SJSA1 (cell line): Measurements from ENCODE around the gene ADAMTS2. TPM values are rescaled to one million over a fixed set of nuclear protein-coding genes. Genes with fewer than 3 reads are reported as not detected.
"Not testable (repeated sequence)": the region's sequence is repeated elsewhere in the genome, so short reads cannot be mapped to it uniquely, and the experiment has no call there.

Experiments used
- DNase-seq, 2 experiments: peaks; one replicate each; pipeline ENCODE4 v3.0.0-alpha.2; 2015 to 2020; ENCODE audit warnings: low spot score in 2 of 2, low read depth in 1 of 2
- H3K27ac ChIP-seq: fragments of 250-450 bp; sonication (Bioruptor Pico); 2 replicates; pipeline ENCODE4 v1.5.1; 2020; ENCODE audit warnings: mild to moderate bottlenecking, moderate library complexity
- H3K27me3 ChIP-seq: fragments of 250-450 bp; sonication (Bioruptor Pico); replicated peaks from 2 replicates; pipeline ENCODE4 v1.5.1; 2020; ENCODE audit warnings: mild to moderate bottlenecking, moderate library complexity
- H3K36me3 ChIP-seq: fragments of 250-450 bp; sonication (Bioruptor Pico); 2 replicates; pipeline ENCODE4 v1.5.1; 2020; ENCODE audit warnings: mild to moderate bottlenecking
- H3K4me1 ChIP-seq: fragments of 250-450 bp; sonication (Bioruptor Pico); replicated peaks from 2 replicates; pipeline ENCODE4 v1.6.1; 2021; ENCODE audit warnings: mild to moderate bottlenecking
- H3K4me3 ChIP-seq: fragments of 250-450 bp; sonication (Bioruptor Pico); 2 replicates; pipeline ENCODE4 v1.5.1; 2020; ENCODE audit warnings: mild to moderate bottlenecking
- H3K9me3 ChIP-seq: fragments of 250-450 bp; sonication (Bioruptor Pico); replicated peaks from 2 replicates; pipeline ENCODE4 v1.5.1; 2020; ENCODE audit warnings: mild to moderate bottlenecking
- total RNA-seq: library from RNA; depleted of rRNA; stranded (reverse); fragments of >200 nt; shearing (Covaris generic); gene quantifications from 2 replicates; pipeline ENCODE4 v1.2.3, GENCODE V29; 2014; rRNA removed

Gene ADAMTS2
- total RNA-seq, 1 experiment from 2014 or later: 4.9 TPM

GRCh38 chr5:179112469-179113142 is 232.7 kb downstream of the ADAMTS2 start:
- Histone ChIP-seq H3K9me3 (peaks cover 50% of the 10 kb centered on the region), H3K4me1 (no peaks in the 10 kb centered on the region), H3K4me3 (no peak overlapping the region), H3K27ac (no peak overlapping the region), H3K36me3 (no peaks in the 10 kb centered on the region), H3K27me3 (no peaks in the 10 kb centered on the region)
- no peak for DNase-seq

DNA sequence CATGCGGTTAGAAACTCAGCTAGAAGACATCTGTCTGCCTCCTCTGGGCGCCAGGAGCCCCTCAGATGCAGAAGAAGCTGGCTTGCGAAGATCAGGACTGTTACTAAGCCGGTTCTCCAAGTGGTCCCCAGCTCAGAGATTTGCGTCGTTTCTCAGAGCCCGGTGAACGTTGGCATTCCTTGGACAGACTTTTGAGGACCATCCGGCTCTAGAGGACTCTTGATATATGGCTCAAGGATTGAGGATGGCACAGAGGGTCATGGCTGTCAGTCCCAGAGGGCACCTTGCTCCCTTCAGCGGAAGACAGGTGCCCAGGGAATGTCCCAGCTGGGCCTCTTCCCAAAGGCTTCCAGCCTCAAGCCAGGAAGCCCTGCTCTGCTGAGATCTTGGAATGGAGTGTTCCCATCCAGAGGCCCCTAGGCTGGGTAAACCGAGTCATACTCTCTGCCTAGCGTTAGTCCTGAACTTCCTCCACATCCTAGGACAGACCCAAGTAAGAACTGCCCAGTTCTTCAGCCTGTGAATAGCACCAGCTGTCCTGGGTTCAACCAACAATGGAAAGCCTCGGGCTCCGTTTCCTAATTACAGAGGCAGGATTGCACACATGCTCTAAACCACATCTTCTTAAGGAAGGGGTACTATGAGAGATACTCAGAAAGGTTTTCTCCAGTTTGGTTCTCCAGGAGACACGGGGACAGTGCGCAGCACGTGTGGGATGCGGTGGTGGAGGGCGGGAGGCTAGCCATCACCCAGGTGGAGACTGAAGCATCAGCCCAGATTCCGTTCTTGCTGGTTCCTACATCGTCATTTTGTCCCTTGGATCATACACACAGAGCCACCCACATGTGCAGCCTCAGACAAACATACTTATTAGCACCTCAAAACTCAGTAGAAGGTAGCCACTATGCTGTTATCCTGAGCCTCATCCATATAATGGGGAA is 233.7 kb downstream of the ADAMTS2 start:
- no peaks in the 10 kb centered on the region for H3K4me1 ChIP-seq
- no peak for DNase-seq
- H3K36me3 ChIP-seq: no peaks in the 10 kb centered on the region
- H3K27me3 ChIP-seq: no peaks in the 10 kb centered on the region
- H3K9me3 ChIP-seq: peaks cover 43% of the 10 kb centered on the region
- H3K4me3 ChIP-seq: no peak overlapping the region
- H3K27ac ChIP-seq: no peak overlapping the region

DNA sequence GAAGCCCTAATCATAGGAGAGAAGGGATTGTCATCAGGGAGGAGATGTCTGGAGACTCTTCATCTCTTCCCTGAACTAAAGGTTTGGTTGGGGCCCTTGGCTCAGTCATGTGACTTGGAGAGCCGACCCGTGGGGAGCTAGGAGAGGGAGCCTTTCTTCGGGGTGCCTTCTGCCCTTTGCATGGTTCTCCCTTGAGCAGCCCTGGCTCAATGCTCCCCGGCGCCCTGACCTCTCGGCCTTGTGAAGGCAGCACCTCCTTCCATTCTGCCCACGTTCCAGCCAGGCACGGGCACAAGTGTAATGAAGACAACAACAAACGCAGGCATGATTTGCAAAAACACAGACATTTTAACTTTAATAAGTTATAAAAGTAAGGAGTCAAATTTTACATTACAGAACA is 234.7 kb downstream of the ADAMTS2 start:
- no peaks in the 10 kb centered on the region for H3K4me1 ChIP-seq
- no peak overlapping the region for H3K27ac ChIP-seq
- DNase-seq: no peak
- no peaks in the 10 kb centered on the region for H3K36me3 ChIP-seq
- H3K9me3 ChIP-seq: peaks cover 39% of the 10 kb centered on the region
- no peak overlapping the region for H3K4me3 ChIP-seq
- H3K27me3 ChIP-seq: no peaks in the 10 kb centered on the region

GRCh38 chr5:179101282-179101681 is 244.0 kb downstream of the ADAMTS2 start:
- H3K27ac ChIP-seq, DNase-seq, H3K27me3 ChIP-seq, H3K4me3 ChIP-seq, H3K36me3 ChIP-seq, H3K4me1 ChIP-seq: not testable (repeated sequence)
- H3K9me3 ChIP-seq: peaks cover 17% of the 10 kb centered on the region

DNA sequence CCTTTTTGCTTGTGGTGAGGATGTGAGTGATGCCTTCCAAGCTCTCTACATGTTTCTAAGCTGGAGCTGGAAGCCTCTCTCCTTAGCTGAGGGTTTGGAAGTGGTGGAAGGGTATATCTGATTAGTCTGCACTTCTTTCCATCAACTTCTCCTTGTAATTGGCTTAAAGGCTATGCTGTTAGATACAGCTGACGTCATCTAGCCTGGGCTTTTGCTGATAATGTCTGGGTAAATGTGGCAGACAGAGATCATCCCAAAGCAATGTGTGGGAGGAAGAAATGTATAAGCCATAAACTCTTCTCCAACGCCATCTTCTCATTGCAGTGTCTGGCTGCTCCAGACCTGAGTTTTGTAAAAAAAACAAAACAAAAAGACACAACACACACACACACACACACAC is 255.8 kb downstream of the ADAMTS2 start:
- Histone ChIP-seq H3K27me3 (no peaks in the 10 kb centered on the region), H3K9me3 (peaks cover 34% of the 10 kb centered on the region), H3K27ac (no peak overlapping the region), H3K4me3 (no peak overlapping the region), H3K4me1 (no peaks in the 10 kb centered on the region), H3K36me3 (no peaks in the 10 kb centered on the region)
- DNase-seq: no peak

GRCh38 chr5:179080724-179081123 is 264.5 kb downstream of the ADAMTS2 start:
- Histone ChIP-seq H3K9me3 (peaks cover 34% of the 10 kb centered on the region), H3K4me3 (no peak overlapping the region), H3K27ac (no peak overlapping the region), H3K36me3 (no peaks in the 10 kb centered on the region), H3K27me3 (no peaks in the 10 kb centered on the region), H3K4me1 (no peaks in the 10 kb centered on the region)
- DNase-seq: no peak

GRCh38 chr5:179079165-179079987 is 265.9 kb downstream of the ADAMTS2 start:
- Histone ChIP-seq H3K27me3 (no peaks in the 10 kb centered on the region), H3K27ac (no peak overlapping the region), H3K36me3 (no peaks in the 10 kb centered on the region), H3K4me1 (no peaks in the 10 kb centered on the region), H3K9me3 (peaks cover 32% of the 10 kb centered on the region), H3K4me3 (no peak overlapping the region)
- no peak for DNase-seq

DNA sequence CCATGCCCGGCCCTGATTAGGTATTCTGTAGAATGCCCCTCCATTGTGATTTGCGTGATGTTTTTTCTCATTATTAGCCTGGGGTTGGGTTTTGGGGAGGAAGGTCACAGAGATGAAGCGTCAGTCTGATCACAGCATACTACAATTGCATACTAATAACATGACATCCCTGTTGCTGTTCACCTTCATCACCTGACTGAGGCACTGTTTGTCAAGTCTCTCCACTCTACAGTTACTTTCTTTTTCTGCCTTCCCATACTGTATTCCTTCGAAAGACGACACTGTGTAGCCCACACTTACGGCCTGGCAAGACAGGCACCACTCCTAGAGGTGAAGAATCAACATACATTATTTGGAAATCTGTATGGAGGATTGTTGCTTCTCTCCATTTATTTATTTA is 279.6 kb downstream of the ADAMTS2 start:
- DNase-seq: no peak
- no peaks in the 10 kb centered on the region for H3K27me3 ChIP-seq
- no peak overlapping the region for H3K4me3 ChIP-seq
- no peaks in the 10 kb centered on the region for H3K36me3 ChIP-seq
- H3K4me1 ChIP-seq: no peaks in the 10 kb centered on the region
- H3K9me3 ChIP-seq: peaks cover 54% of the 10 kb centered on the region
- no peak overlapping the region for H3K27ac ChIP-seq

GRCh38 chr5:179061025-179061424 is 284.2 kb downstream of the ADAMTS2 start:
- Histone ChIP-seq H3K9me3 (peaks cover 52% of the 10 kb centered on the region), H3K4me1 (no peaks in the 10 kb centered on the region), H3K27me3 (no peaks in the 10 kb centered on the region), H3K4me3 (no peak overlapping the region), H3K27ac (no peak overlapping the region), H3K36me3 (no peaks in the 10 kb centered on the region)
- DNase-seq: no peak

Other genes with a start within 250 kb of the ADAMTS2 start
- gene RUFY1, start 205.1 kb upstream of the ADAMTS2 start, total RNA-seq: 38.4 and 41.9 TPM in 2 replicates